H1 (cell line): ENCODE data around the gene IMPG2.

Experiments used
- CBX5 ChIP-seq: fragments of 300-800, 300-1000 bp; sonication (generic); IDR thresholded peaks from 2 replicates; pipeline ENCODE4 v1.7.1; 2016; ENCODE audit warnings: antibody characterized with exemption, low read length, low read depth
- CBX8 ChIP-seq: fragments of 300-800, 300-1000 bp; sonication (generic); IDR thresholded peaks from 2 replicates; pipeline ENCODE4 v1.7.1; 2016; ENCODE audit warnings: low read depth, low read length, borderline replicate concordance
- CEBPB ChIP-seq: IDR thresholded peaks from 2 replicates; pipeline ENCODE4 v1.6.1; 2012; ENCODE audit warnings: low read depth, low read length
- CTCF ChIP-seq, 3 experiments: IDR thresholded peaks; 1 replicate in 2 of 3; 2 replicates in 1 of 3; pipeline versions ENCODE4 v1.5.1 to v1.6.1; 2011; ENCODE audit warnings: low read length in 3 of 3, mild to moderate bottlenecking in 3 of 3, inconsistent platforms in 2 of 3, low read depth in 1 of 3, moderate library complexity in 1 of 3; ENCODE audit not compliant: insufficient read depth in 1 of 3; ENCODE audit errors: control extremely low read depth in 1 of 3
- EGR1 ChIP-seq: IDR thresholded peaks from 2 replicates; pipeline ENCODE4 v1.6.1; 2011; ENCODE audit warnings: low read depth, low read length, borderline replicate concordance
- EZH2 ChIP-seq: fragments of 200-600 bp; sonication (generic); IDR thresholded peaks from 2 replicates; pipeline ENCODE4 v1.7.1; 2012; ENCODE audit warnings: low read depth, mild to moderate bottlenecking, moderate library complexity, low read length, inconsistent platforms; ENCODE audit not compliant: severe bottlenecking
- POLR2A ChIP-seq, 2 experiments: IDR thresholded peaks; 1 replicate in 1 of 2; 2 replicates in 1 of 2; pipeline ENCODE4 v1.6.1; 2011; ENCODE audit warnings: low read depth in 2 of 2, low read length in 2 of 2, mild to moderate bottlenecking in 2 of 2; ENCODE audit errors: control extremely low read depth in 1 of 2
- POLR2AphosphoS5 ChIP-seq: IDR thresholded peaks from 2 replicates; pipeline ENCODE4 v1.6.1; 2011; ENCODE audit warnings: low read depth, low read length
- SRF ChIP-seq: IDR thresholded peaks from 2 replicates; pipeline ENCODE4 v1.6.1; 2011; ENCODE audit warnings: mild to moderate bottlenecking, low read depth, low read length, moderate library complexity
- TAF1 ChIP-seq: IDR thresholded peaks from 2 replicates; pipeline ENCODE4 v1.6.1; 2011; ENCODE audit warnings: mild to moderate bottlenecking, low read depth, low read length
- ZNF274 ChIP-seq: IDR thresholded peaks from 2 replicates; pipeline ENCODE4 v1.7.0; 2012; ENCODE audit warnings: low read length, borderline replicate concordance; ENCODE audit errors: extremely low read depth

- no peak for TF ChIP-seq POLR2AphosphoS5
- no peak for TF ChIP-seq CTCF (IDR thresholded peaks at IDR 0.05; ENCODE audit: control extremely low read depth in 1 of 3, insufficient read depth in 1 of 3, low read depth in 1 of 3, low read length in 3 of 3)
- no peak for TF ChIP-seq ZNF274
- no peak for TF ChIP-seq CBX8
- no peak for TF ChIP-seq POLR2A (IDR thresholded peaks at IDR 0.05; ENCODE audit: control extremely low read depth in 1 of 2, low read depth in 2 of 2, low read length in 2 of 2)
- TF ChIP-seq EZH2 = no peak
- TF ChIP-seq CBX5 = no peak
- no peak for TF ChIP-seq SRF
- no peak for TF ChIP-seq CEBPB
- TF ChIP-seq TAF1 = no peak
- TF ChIP-seq EGR1 = no peak
Measured at GRCh38 chr3:101177577-101177976, 142.8 kb downstream of the IMPG2 start.
